Ovary (tissue), 9 donors: ENCODE results near the gene PAX8. TPM values are rescaled to one million over a fixed set of nuclear protein-coding genes. Genes with fewer than 3 reads are reported as not detected.

Source experiments
- DNase-seq, 5 donors: peaks; one replicate each; pipeline ENCODE4 v3.0.0-alpha.2; 2019 to 2020
- H3K27ac ChIP-seq, 2 donors: fragments of 200-600 bp; one replicate each; pipeline versions ENCODE4 v1.5.1 to v1.8.0; 2019 to 2022
- H3K27me3 ChIP-seq: fragments of 200-600 bp; one replicate; pipeline ENCODE4 v1.8.0; 2022
- H3K36me3 ChIP-seq: fragments of 200-600 bp; sonication (generic); one replicate; pipeline ENCODE4 v1.5.1; 2019
- H3K4me1 ChIP-seq: one replicate; pipeline ENCODE4 v1.8.1; 2013; ENCODE audit warnings: mild to moderate bottlenecking, moderate library complexity; ENCODE audit not compliant: insufficient read depth
- H3K4me3 ChIP-seq: fragments of 200-600 bp; sonication (generic); one replicate; pipeline ENCODE4 v1.5.1; 2017
- H3K9me3 ChIP-seq, 2 donors: fragments of 200-600 bp in 1 of 2; sonication (generic) in 1 of 2; one replicate each; pipeline versions ENCODE4 v1.5.1 to v1.8.1; 2013 to 2019; ENCODE audit warnings: mild to moderate bottlenecking in 1 of 2, moderate library complexity in 1 of 2
- CTCF ChIP-seq, 3 donors: fragments of 450-650 bp in 2 of 3; fragments of 200-600 bp in 1 of 3; IDR thresholded peaks; one replicate each; pipeline versions ENCODE4 v1.5.1 to v1.8.0; 2016 to 2022; ENCODE audit warnings: antibody characterized with exemption in 3 of 3, mild to moderate bottlenecking in 1 of 3
- EP300 ChIP-seq: sonication (generic); formaldehyde crosslinking; IDR thresholded peaks from one replicate; pipeline ENCODE4 v1.6.1; 2017; ENCODE audit warnings: antibody characterized with exemption
- POLR2A ChIP-seq: fragments of 450-650 bp; IDR thresholded peaks from one replicate; pipeline ENCODE4 v1.6.1; 2017; ENCODE audit warnings: antibody characterized with exemption, mild to moderate bottlenecking, moderate library complexity
- WGBS, 3 donors: extraction: QIAGEN DNeasy Blood & Tissue Kit in 1 of 3; methylation state at CpG; one replicate each; pipeline versions ENCODE4 v1.1.5 to v1.1.7; 2013 to 2017; 5-methylcytosine and 5-hydroxymethylcytosine counted together
- intact Hi-C, 4 donors: fragments of 100-400 bp; cut with DNase I; formaldehyde crosslinking; loops; one replicate each; pipeline versions ENCODE4 v1.11.0 to v1.15.1; 2022 to 2023
- polyA plus RNA-seq, 2 donors: library from polyadenylated mRNA; stranded (reverse); fragments of 200-250 nt in 1 of 2; fragments of 350-450 nt in 1 of 2; fragmentation: Illumina TruSeq in 1 of 2; extraction: RNeasy Lipid Tissue Mini Kit (QIAGEN cat#74804) in 1 of 2; gene quantifications; one replicate each; pipeline ENCODE4 v1.2.3, GENCODE V29; 2013 to 2014
- total RNA-seq, 7 donors: library from RNA; depleted of rRNA in 2 of 7; stranded (reverse); fragments of >200 nt in 2 of 7; fragmentation: NEBNext Ultra II Directional in 3 of 7; extraction: Animal tissue kit (Norgen Biotek cat#: 25700) in 3 of 7; gene quantifications; one replicate each; pipeline versions ENCODE4 v1.1.0 to v1.2.4, GENCODE V29; 2016 to 2023
- donor health status: DM: no; HTN: no; CAD: no; lungs with moderate emphysema.
- donor health status: DM: no; HTN: no; CAD: no.
- donor health status: Bipolar disorder and iron deficiency.
- donor health status: DM: yes; HTN: yes; CAD: no.
- donor health status: DM: no; HTN: no; CAD: no.
- donor health status: DM: yes; HTN: yes; CAD: no.

The PAX8 gene
- total and polyA plus RNA-seq, 9 donors, result 0.15 to 90.1 (median 9.6) TPM

GRCh38 chr2:113268621-113269360 lies 9.9 kb downstream of the PAX8 start:
- WGBS, 3 donors, result 79 to 90% (median 86%) methylated on average over 4 of the region's 4 CpGs
- Histone ChIP-seq H3K27me3 (no peaks in the 10 kb centered on the region), H3K36me3 (no peaks in the 10 kb centered on the region), H3K4me3 (no peak overlapping the region), H3K9me3 (no peaks in the 10 kb centered on the region), H3K27ac (no peak overlapping the region), H3K4me1 (no peaks in the 10 kb centered on the region)
- no peak for DNase-seq
- TF ChIP-seq CTCF (IDR thresholded peaks at IDR 0.05) (no peak), POLR2A (no peak), EP300 (no peak)
- intact Hi-C loops, result no loop called here

GRCh38 chr2:113266431-113266830 lies 12.3 kb downstream of the PAX8 start:
- H3K4me3 ChIP-seq, result no peak overlapping the region
- H3K9me3 ChIP-seq, result no peaks in the 10 kb centered on the region
- H3K36me3 ChIP-seq, result no peaks in the 10 kb centered on the region
- no peaks in the 10 kb centered on the region for H3K27me3 ChIP-seq
- intact Hi-C loops, result no loop called here
- DNase-seq, result no peak
- TF ChIP-seq CTCF (IDR thresholded peaks at IDR 0.05), result no peak
- no peak for TF ChIP-seq POLR2A
- TF ChIP-seq EP300, result no peak
- 77 to 82% (median 78%) methylated on average over 7 of the region's 7 CpGs for WGBS, 3 donors
- H3K27ac ChIP-seq, result no peak overlapping the region
- H3K4me1 ChIP-seq, result no peaks in the 10 kb centered on the region

- H3K27ac ChIP-seq, result no peak overlapping the region
- WGBS, 3 donors, result 52 to 75% (median 64%) methylated on average over 9 of the region's 9 CpGs
- TF ChIP-seq EP300 (no peak), CTCF (IDR thresholded peaks at IDR 0.05) (no peak), POLR2A (no peak)
- H3K4me3 ChIP-seq, result no peak overlapping the region
- intact Hi-C loops, result no loop called here
- DNase-seq, result no peak
- H3K27me3 ChIP-seq, result no peaks in the 10 kb centered on the region
- H3K4me1 ChIP-seq, result no peaks in the 10 kb centered on the region
- no peaks in the 10 kb centered on the region for H3K9me3 ChIP-seq
- no peaks in the 10 kb centered on the region for H3K36me3 ChIP-seq
Measured at GRCh38 chr2:113264713-113265403, 13.9 kb downstream of the PAX8 start.

GRCh38 chr2:113263546-113263945 lies 15.2 kb downstream of the PAX8 start:
- Histone ChIP-seq H3K4me1 (no peaks in the 10 kb centered on the region), H3K4me3 (no peak overlapping the region), H3K27me3 (no peaks in the 10 kb centered on the region), H3K9me3 (no peaks in the 10 kb centered on the region), H3K36me3 (no peaks in the 10 kb centered on the region), H3K27ac (no peak overlapping the region)
- 27 to 40% (median 30%) methylated on average over 1 of the region's 1 CpG for WGBS, 3 donors
- intact Hi-C loops, result no loop called here
- TF ChIP-seq EP300 (no peak), POLR2A (no peak), CTCF (IDR thresholded peaks at IDR 0.05) (no peak)
- DNase-seq, result no peak
